Cardiac fibroblast (primary cell): ENCODE data around the gene THSD7A.

ENCODE experiments used
- DNase-seq, 2 donors: peaks; one replicate each; pipeline versions ENCODE4 v3.0.0 to v3.0.0-alpha.2; 2010; ENCODE audit warnings: low read depth in 2 of 2
- H3K4me3 ChIP-seq, 2 donors: replicated peaks in 1 of 2; 1 replicate in 1 of 2; 2 replicates in 1 of 2; pipeline ENCODE4 v1.5.1; 2011; ENCODE audit warnings: low read depth in 2 of 2, low read length in 2 of 2, mild to moderate bottlenecking in 2 of 2, moderate library complexity in 1 of 2
- TF ChIP-seq, protein P1 (sequence below): IDR thresholded peaks from one replicate; pipeline ENCODE4 v1.5.1; 2011; ENCODE audit warnings: low read depth, mild to moderate bottlenecking, low read length, inconsistent platforms

THSD7A gene

DNA sequence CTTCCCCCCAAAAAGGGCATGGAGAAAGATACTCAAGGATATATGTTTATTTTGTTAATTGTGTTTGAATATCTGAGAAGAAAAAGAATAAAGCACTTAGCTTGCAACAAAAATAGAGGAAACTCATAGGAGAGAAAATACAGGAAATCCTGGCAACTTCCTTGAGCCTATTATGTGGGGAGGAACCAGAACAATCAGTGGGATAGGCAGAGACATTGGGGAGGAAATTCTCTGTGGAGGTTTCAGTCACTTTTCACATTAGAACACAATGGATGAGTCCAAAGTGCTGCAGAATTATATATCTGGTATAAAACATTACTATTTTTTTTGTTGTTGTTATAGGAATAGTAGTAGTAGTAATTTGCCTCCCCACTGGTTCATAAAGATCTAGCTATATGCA lies 240.1 kb downstream of the THSD7A start:
- TF ChIP-seq, protein P1, sequence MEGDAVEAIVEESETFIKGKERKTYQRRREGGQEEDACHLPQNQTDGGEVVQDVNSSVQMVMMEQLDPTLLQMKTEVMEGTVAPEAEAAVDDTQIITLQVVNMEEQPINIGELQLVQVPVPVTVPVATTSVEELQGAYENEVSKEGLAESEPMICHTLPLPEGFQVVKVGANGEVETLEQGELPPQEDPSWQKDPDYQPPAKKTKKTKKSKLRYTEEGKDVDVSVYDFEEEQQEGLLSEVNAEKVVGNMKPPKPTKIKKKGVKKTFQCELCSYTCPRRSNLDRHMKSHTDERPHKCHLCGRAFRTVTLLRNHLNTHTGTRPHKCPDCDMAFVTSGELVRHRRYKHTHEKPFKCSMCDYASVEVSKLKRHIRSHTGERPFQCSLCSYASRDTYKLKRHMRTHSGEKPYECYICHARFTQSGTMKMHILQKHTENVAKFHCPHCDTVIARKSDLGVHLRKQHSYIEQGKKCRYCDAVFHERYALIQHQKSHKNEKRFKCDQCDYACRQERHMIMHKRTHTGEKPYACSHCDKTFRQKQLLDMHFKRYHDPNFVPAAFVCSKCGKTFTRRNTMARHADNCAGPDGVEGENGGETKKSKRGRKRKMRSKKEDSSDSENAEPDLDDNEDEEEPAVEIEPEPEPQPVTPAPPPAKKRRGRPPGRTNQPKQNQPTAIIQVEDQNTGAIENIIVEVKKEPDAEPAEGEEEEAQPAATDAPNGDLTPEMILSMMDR = no peak
- no peak overlapping the region for H3K4me3 ChIP-seq
- no peak for DNase-seq

DNA sequence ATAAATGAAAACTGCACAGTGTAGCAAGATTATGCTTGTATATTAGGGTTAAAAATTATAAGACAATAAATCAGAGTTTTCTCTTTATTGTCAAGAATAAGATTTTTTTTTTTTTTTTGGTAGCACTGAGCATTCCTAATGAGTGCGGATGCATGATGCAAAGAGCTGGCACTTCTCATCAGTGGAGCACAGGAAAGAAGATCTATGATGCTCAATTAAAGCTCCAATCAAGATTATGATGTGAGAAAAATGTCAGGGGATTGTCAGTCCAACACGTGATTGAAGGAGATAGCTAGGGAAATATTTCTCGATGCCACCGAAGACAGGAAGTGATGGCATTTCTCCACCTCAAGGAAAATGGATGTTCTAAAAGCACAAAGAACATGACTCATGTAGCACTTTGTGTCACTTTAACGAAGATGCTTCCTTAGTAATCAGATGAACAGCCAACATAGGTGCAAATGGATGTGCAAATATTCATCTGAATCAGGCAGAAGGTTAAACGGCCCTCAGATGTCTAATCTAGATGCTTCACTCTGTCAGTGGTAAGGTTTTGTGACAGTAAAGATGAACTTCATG lies 240.9 kb downstream of the THSD7A start:
- TF ChIP-seq, protein P1 = no peak

DNA sequence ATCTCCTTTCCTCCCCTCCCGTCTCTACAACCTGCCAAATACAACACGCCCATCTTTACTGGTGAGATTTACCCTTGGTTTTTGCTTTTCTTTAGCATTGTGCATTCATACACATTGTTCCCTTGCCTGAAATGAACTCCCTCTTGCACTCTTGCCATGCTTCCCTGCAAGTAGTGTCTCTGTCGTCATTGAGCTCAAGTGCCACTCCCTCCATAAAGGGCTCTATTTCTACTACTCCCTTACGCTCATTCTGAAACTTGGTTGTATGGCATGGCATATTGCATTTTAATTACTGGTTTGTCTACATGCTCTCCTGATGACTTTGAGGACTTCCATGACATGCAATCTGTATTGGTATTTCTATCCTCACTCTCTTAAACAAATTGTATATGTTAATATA lies 242.7 kb downstream of the THSD7A start:
- H3K4me3 ChIP-seq = no peak overlapping the region
- TF ChIP-seq, protein P1 = no peak

More for the DNA sequence above, 240.9 kb downstream of the THSD7A start:
- DNase-seq = no peak
- no peak overlapping the region for H3K4me3 ChIP-seq

DNA sequence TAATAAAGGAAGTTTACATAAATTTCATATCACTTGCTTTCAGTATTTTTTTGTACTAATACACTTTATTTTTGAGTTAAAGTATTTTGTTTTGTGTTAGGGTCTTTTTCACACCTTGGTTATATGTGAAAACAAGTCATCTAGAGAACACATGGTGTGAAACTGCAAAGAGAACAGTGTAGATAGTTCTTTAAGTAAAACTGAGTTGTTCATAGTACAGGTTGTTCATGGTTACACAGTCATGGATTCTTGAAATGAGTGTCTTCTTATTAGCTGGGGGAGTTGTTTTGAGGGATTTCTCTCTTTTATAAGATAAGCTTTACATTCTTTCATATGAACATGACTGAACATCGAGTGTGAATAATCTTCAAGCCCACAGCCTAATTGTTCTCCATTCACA lies 244.2 kb downstream of the THSD7A start:
- DNase-seq = no peak
- TF ChIP-seq, protein P1 = no peak
- no peak overlapping the region for H3K4me3 ChIP-seq

More for the DNA sequence above, 242.7 kb downstream of the THSD7A start:
- DNase-seq = no peak

DNA sequence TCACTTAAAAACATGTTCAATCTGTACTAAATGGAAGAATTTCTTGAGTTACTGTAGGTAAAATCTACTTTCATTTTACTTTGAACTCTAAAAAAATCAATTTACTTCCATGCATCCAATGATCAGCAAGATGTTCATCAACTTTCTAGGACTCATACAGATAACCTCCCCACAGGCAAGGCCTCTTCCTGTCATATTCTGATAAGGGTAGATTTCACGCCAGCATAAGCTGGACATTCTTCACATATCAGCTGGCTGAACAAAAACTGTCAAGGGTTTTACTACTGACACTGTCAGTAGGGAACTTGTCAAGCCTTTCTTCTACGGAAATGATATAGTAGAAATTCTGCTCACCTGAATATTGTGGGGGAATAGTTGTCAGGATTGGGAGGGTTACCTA lies 244.9 kb downstream of the THSD7A start:
- TF ChIP-seq, protein P1 = no peak
- no peak for DNase-seq
- H3K4me3 ChIP-seq = no peak overlapping the region

DNA sequence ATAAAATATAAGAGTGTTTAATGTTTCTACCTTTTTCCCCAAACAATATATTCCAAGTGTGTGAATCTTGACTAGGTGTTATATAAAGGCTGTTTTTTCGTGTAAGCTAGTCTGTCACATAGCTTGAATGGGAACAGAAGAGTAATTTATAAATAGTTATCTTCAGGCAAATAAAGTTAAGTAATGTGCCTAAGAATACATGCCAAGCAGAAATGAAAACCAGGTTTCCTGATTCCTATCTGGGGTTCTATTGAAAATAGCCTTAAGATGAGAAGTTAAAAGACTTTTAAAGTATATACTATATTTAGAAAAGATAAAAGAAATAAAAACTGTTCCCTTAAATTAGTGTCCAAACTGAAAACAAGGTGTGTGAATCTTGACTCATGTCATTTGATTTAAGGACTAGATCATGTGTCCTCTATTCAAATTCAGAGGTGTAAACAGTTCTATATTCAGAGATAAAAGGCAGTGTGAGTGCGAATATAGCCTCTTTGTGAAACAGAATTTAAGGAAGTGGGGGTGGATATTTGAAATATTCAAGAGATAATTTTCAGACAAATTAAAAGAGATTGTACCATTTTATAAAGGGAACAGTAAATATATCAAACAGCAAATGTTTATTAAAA lies 247.5 kb downstream of the THSD7A start:
- H3K4me3 ChIP-seq = no peak overlapping the region
- no peak for DNase-seq
- TF ChIP-seq, protein P1 = no peak
